ENCODE results near the gene LPAR2.

Gene LPAR2

GRCh38 chr19:19632661-19633060 is 4.6 kb upstream of the LPAR2 start:
- no peak overlapping the region for H3K4me3 Mint-ChIP-seq
- peaks cover under 1% of the 10 kb centered on the region for H3K27me3 Mint-ChIP-seq
- H3K36me3 Mint-ChIP-seq: peaks cover 59% of the 10 kb centered on the region
- CTCF ChIA-PET: interaction anchor here (0.7 kb wide), 1 partner anchor 236 kb away, joined by 3 read pairs; no protein-coding TSS in a partner anchor
- H3K9me3 Mint-ChIP-seq: no peaks in the 10 kb centered on the region
- no peak for DNase-seq
- H3K27ac Mint-ChIP-seq: no peak overlapping the region
- peaks cover 32% of the 10 kb centered on the region for H3K4me1 Mint-ChIP-seq

GRCh38 chr19:19631346-19631745 is 3.3 kb upstream of the LPAR2 start:
- CTCF ChIA-PET: no interaction called here
- DNase-seq: no peak
- Mint-ChIP-seq H3K36me3 (peaks cover 58% of the 10 kb centered on the region), H3K4me3 (no peak overlapping the region), H3K27me3 (peaks cover 4% of the 10 kb centered on the region), H3K9me3 (no peaks in the 10 kb centered on the region), H3K27ac (peak overlapping the region; percentile 69), H3K4me1 (peaks cover 43% of the 10 kb centered on the region)

GRCh38 chr19:19630426-19630825 is 2.4 kb upstream of the LPAR2 start:
- no peak overlapping the region for H3K4me3 Mint-ChIP-seq
- H3K4me1 Mint-ChIP-seq: peaks cover 44% of the 10 kb centered on the region
- peaks cover 57% of the 10 kb centered on the region for H3K36me3 Mint-ChIP-seq
- CTCF ChIA-PET: no interaction called here
- H3K27me3 Mint-ChIP-seq: peaks cover 4% of the 10 kb centered on the region
- H3K9me3 Mint-ChIP-seq: no peaks in the 10 kb centered on the region
- H3K27ac Mint-ChIP-seq: no peak overlapping the region
- DNase-seq: no peak

- H3K4me3 Mint-ChIP-seq: no peak overlapping the region
- peaks cover 42% of the 10 kb centered on the region for H3K4me1 Mint-ChIP-seq
These were observed 2.0 kb upstream of the LPAR2 start for GRCh38 chr19:19630062-19630414.

GRCh38 chr19:19628501-19629134 is 598 bp upstream of the LPAR2 start:
- CTCF ChIA-PET: interaction anchor here (1.0 kb wide), 1 partner anchor 96 kb away, joined by 3 read pairs; no protein-coding TSS in a partner anchor
- H3K27me3 Mint-ChIP-seq: peaks cover 4% of the 10 kb centered on the region
- no peak for DNase-seq
- peaks cover 49% of the 10 kb centered on the region for H3K36me3 Mint-ChIP-seq
- peaks cover 41% of the 10 kb centered on the region for H3K4me1 Mint-ChIP-seq
- H3K9me3 Mint-ChIP-seq: no peaks in the 10 kb centered on the region
- H3K4me3 Mint-ChIP-seq: peak overlapping the region; percentile 72
- peak overlapping the region; percentile 86 for H3K27ac Mint-ChIP-seq

More at GRCh38 chr19:19630062-19630414, 2.0 kb upstream of the LPAR2 start:
- Mint-ChIP-seq H3K9me3 (no peaks in the 10 kb centered on the region), H3K36me3 (peaks cover 53% of the 10 kb centered on the region), H3K27ac (no peak overlapping the region), H3K27me3 (peaks cover 4% of the 10 kb centered on the region)
- CTCF ChIA-PET: no interaction called here
- DNase-seq: no peak

- CTCF ChIA-PET: interaction anchor here (0.7 to 1.3 kb wide), 3 partner anchors 9 to 37 kb away, joined by 3 read pairs; partner anchors contain the start of gene PBX4
- Mint-ChIP-seq H3K4me3 (peak overlapping the region; percentile 97), H3K9me3 (no peaks in the 10 kb centered on the region), H3K27ac (peak overlapping the region; percentile 94), H3K4me1 (peaks cover 40% of the 10 kb centered on the region), H3K36me3 (peaks cover 42% of the 10 kb centered on the region), H3K27me3 (peaks cover 4% of the 10 kb centered on the region)
- DNase-seq: no peak
These were observed 1.2 kb downstream of the LPAR2 start for GRCh38 chr19:19626516-19627472.

GRCh38 chr19:19624032-19624570 is 3.9 kb downstream of the LPAR2 start:
- Mint-ChIP-seq H3K36me3 (peaks cover 32% of the 10 kb centered on the region), H3K4me3 (no peak overlapping the region), H3K27ac (no peak overlapping the region), H3K4me1 (peaks cover 47% of the 10 kb centered on the region), H3K9me3 (no peaks in the 10 kb centered on the region), H3K27me3 (peaks cover 4% of the 10 kb centered on the region)
- DNase-seq: no peak
- CTCF ChIA-PET: no interaction called here

GRCh38 chr19:19623383-19623782 is 4.6 kb downstream of the LPAR2 start:
- DNase-seq: no peak
- H3K27ac Mint-ChIP-seq: peak overlapping the region; percentile 24
- CTCF ChIA-PET: no interaction called here
- peaks cover 47% of the 10 kb centered on the region for H3K4me1 Mint-ChIP-seq
- peaks cover 4% of the 10 kb centered on the region for H3K27me3 Mint-ChIP-seq
- no peak overlapping the region for H3K4me3 Mint-ChIP-seq
- H3K9me3 Mint-ChIP-seq: no peaks in the 10 kb centered on the region
- peaks cover 30% of the 10 kb centered on the region for H3K36me3 Mint-ChIP-seq

- CTCF ChIA-PET: no interaction called here
- H3K27ac Mint-ChIP-seq: no peak overlapping the region
- H3K9me3 Mint-ChIP-seq: no peaks in the 10 kb centered on the region
- no peak overlapping the region for H3K4me3 Mint-ChIP-seq
- H3K4me1 Mint-ChIP-seq: peaks cover 52% of the 10 kb centered on the region
- H3K36me3 Mint-ChIP-seq: peaks cover 25% of the 10 kb centered on the region
- no peak for DNase-seq
- H3K27me3 Mint-ChIP-seq: no peaks in the 10 kb centered on the region
These were observed 8.2 kb downstream of the LPAR2 start for GRCh38 chr19:19619849-19620210.

- Mint-ChIP-seq H3K4me3 (peak overlapping the region; percentile 90), H3K27ac (peak overlapping the region; percentile 5), H3K9me3 (no peaks in the 10 kb centered on the region), H3K4me1 (peaks cover 52% of the 10 kb centered on the region), H3K36me3 (peaks cover 22% of the 10 kb centered on the region), H3K27me3 (no peaks in the 10 kb centered on the region)
- CTCF ChIA-PET: interaction anchor here (1.7 kb wide), 1 partner anchor 8 kb away, joined by 3 read pairs; no protein-coding TSS in a partner anchor
- no peak for DNase-seq
These were observed 8.7 kb downstream of the LPAR2 start for GRCh38 chr19:19619181-19619848.

GRCh38 chr19:19618219-19619051 is 9.6 kb downstream of the LPAR2 start, which contains the start of gene PBX4:
TSS of gene PBX4 (minus strand) at chr19:19618687. CDS start at chr19:19618629, 58 bp downstream.
- Mint-ChIP-seq H3K4me3 (peak within 1 kb of the TSS; percentile 90), H3K27ac (peak within 1 kb of the TSS; percentile 80), H3K9me3 (no peaks in the 10 kb centered on the region), H3K4me1 (peaks cover 49% of the 10 kb centered on the region), H3K36me3 (peaks cover 19% of the 10 kb centered on the region), H3K27me3 (no peaks in the 10 kb centered on the region)
- CTCF ChIA-PET: interaction anchor here (1.7 kb wide), 1 partner anchor 9 kb away, joined by 3 read pairs; no protein-coding TSS in a partner anchor
- peak; percentile 99 for DNase-seq

- Mint-ChIP-seq H3K27me3 (no peaks in the 10 kb centered on the region), H3K9me3 (no peaks in the 10 kb centered on the region), H3K4me1 (peaks cover 58% of the 10 kb centered on the region), H3K4me3 (peak overlapping the region; percentile 2), H3K27ac (peak overlapping the region; percentile 12), H3K36me3 (peaks cover 26% of the 10 kb centered on the region)
- DNase-seq: no peak
- CTCF ChIA-PET: no interaction called here
These were observed 12.9 kb downstream of the LPAR2 start for GRCh38 chr19:19615086-19615485.

GRCh38 chr19:19613506-19613905 is 14.5 kb downstream of the LPAR2 start:
- Mint-ChIP-seq H3K27ac (no peak overlapping the region), H3K36me3 (peaks cover 38% of the 10 kb centered on the region), H3K4me3 (no peak overlapping the region), H3K27me3 (no peaks in the 10 kb centered on the region), H3K4me1 (peaks cover 60% of the 10 kb centered on the region), H3K9me3 (no peaks in the 10 kb centered on the region)
- DNase-seq: no peak
- CTCF ChIA-PET: interaction anchor here (1.1 kb wide), 1 partner anchor 8 kb away, joined by 3 read pairs; no protein-coding TSS in a partner anchor
